CD1c-positive myeloid dendritic cell (primary cell): ENCODE data around the gene SLC22A15.
A peak's percentile ranks its signal among the peaks of the same experiment; 100 is the strongest.
"Not testable (repeated sequence)": the region's sequence is repeated elsewhere in the genome, so short reads cannot be mapped to it uniquely, and the experiment has no call there.

Experiments used
- DNase-seq: peaks from one replicate; pipeline ENCODE4 v3.0.0-alpha.2; 2016; ENCODE audit errors: extremely low spot score

The SLC22A15 gene

GRCh38 chr1:115976062-115976920, at the start of gene SLC22A15:
TSS of gene SLC22A15 (plus strand) at chr1:115976513. CDS start at chr1:115976628, 115 bp downstream.
- peak; percentile 89 for DNase-seq

GRCh38 chr1:115927971-115928370, 48.3 kb upstream of the SLC22A15 start:
- DNase-seq = no peak

GRCh38 chr1:115929881-115930280, 46.4 kb upstream of the SLC22A15 start:
- DNase-seq = no peak

- no peak for DNase-seq
Measured at GRCh38 chr1:115933625-115934024, 42.7 kb upstream of the SLC22A15 start.

- DNase-seq = no peak
Measured at GRCh38 chr1:115939455-115939854, 36.9 kb upstream of the SLC22A15 start.

GRCh38 chr1:115946116-115946515, 30.2 kb upstream of the SLC22A15 start:
- no peak for DNase-seq

- no peak for DNase-seq
Measured at GRCh38 chr1:115949156-115949555, 27.2 kb upstream of the SLC22A15 start.

- peak; percentile 13 for DNase-seq
Measured at GRCh38 chr1:115951560-115951959, 24.8 kb upstream of the SLC22A15 start.

- no peak for DNase-seq
Measured at GRCh38 chr1:115952547-115952946, 23.8 kb upstream of the SLC22A15 start.

GRCh38 chr1:115953180-115953579, 23.1 kb upstream of the SLC22A15 start:
- DNase-seq = no peak

- DNase-seq = no peak
Measured at GRCh38 chr1:115954684-115955083, 21.6 kb upstream of the SLC22A15 start.

- no peak for DNase-seq
Measured at GRCh38 chr1:115955228-115955627, 21.1 kb upstream of the SLC22A15 start.

GRCh38 chr1:115958866-115959265, 17.4 kb upstream of the SLC22A15 start:
- no peak for DNase-seq

- DNase-seq = no peak
Measured at GRCh38 chr1:115969509-115969908, 6.8 kb upstream of the SLC22A15 start.

- DNase-seq = not testable (repeated sequence)
Measured at GRCh38 chr1:115971778-115972177, 4.5 kb upstream of the SLC22A15 start.

GRCh38 chr1:115973154-115973553, 3.2 kb upstream of the SLC22A15 start:
- DNase-seq = no peak

- DNase-seq = no peak
Measured at GRCh38 chr1:115975569-115976061, 698 bp upstream of the SLC22A15 start.

- DNase-seq = peak; percentile 7
Measured at GRCh38 chr1:115976921-115977498, 697 bp downstream of the SLC22A15 start.

GRCh38 chr1:115977499-115978258, 1.4 kb downstream of the SLC22A15 start:
- DNase-seq = peak; percentile 47

- DNase-seq = peak; percentile 6
Measured at GRCh38 chr1:115978292-115978941, 2.1 kb downstream of the SLC22A15 start.

GRCh38 chr1:115980156-115980555, 3.8 kb downstream of the SLC22A15 start:
- no peak for DNase-seq
